ENCODE results near the gene SLK. TPM values are rescaled to one million over a fixed set of nuclear protein-coding genes. Genes with fewer than 3 reads are reported as not detected.

SLK gene
- total and polyA plus RNA-seq, 2 of the 13 experiments (the other 11 are each of a cell fraction or from before 2014, with no cell fraction given) = 3.4 to 22.8 TPM

GRCh38 chr10:103918053-103918846 lies 48.7 kb upstream of the SLK start, which contains the start of gene STN1 (continued):
- TF ChIP-seq GRHL1 (CRISPR knock-in tag; conservative IDR thresholded peaks at IDR 0.05) = no peak
- TF ChIP-seq REL (CRISPR knock-in tag; conservative IDR thresholded peaks at IDR 0.05) = no peak
- TF ChIP-seq ZNF772 (CRISPR knock-in tag; IDR thresholded peaks at IDR 0.05) = peak; percentile 51; the same call in 1 of the 2 replicates
- TF ChIP-seq FOSL2 (CRISPR knock-in tag; IDR thresholded peaks at IDR 0.05) = peak; percentile 62
- TF ChIP-seq ZNF275 (CRISPR knock-in tag; IDR thresholded peaks at IDR 0.05; ENCODE audit: borderline replicate concordance) = 0 out of 2 replicates have a peak, but pooled peaks have one; percentile 57
- TF ChIP-seq TCF12 (IDR thresholded peaks at IDR 0.05) = no peak
- TF ChIP-seq TCF12 (CRISPR knock-in tag; IDR thresholded peaks at IDR 0.05) = 0 out of 2 replicates have a peak, but pooled peaks have one; percentile 39
- peak; percentile 71; the same call in 1 of the 2 replicates for TF ChIP-seq ZNF724P (CRISPR knock-in tag; IDR thresholded peaks at IDR 0.05; ENCODE audit: borderline replicate concordance)
- TF ChIP-seq GATAD1 (CRISPR knock-in tag; IDR thresholded peaks at IDR 0.05) = peak; percentile 38
- no peak for TF ChIP-seq ZNF839 (CRISPR knock-in tag; IDR thresholded peaks at IDR 0.05; ENCODE audit: borderline replicate concordance)
- TF ChIP-seq ZNF383 (CRISPR knock-in tag; IDR thresholded peaks at IDR 0.05; ENCODE audit: borderline replicate concordance) = no peak
- TF ChIP-seq RELA (CRISPR knock-in tag; IDR thresholded peaks at IDR 0.05) = 0 out of 2 replicates have a peak, but pooled peaks have one; percentile 21
- TF ChIP-seq PRMT3 (CRISPR knock-in tag; IDR thresholded peaks at IDR 0.05; ENCODE audit: borderline replicate concordance, low read depth) = no peak
- no peak for TF ChIP-seq ZBTB2 (CRISPR knock-in tag; IDR thresholded peaks at IDR 0.05; ENCODE audit: low read depth)
- no peak for TF ChIP-seq USF2 (IDR thresholded peaks at IDR 0.05; ENCODE audit: low read depth, low read length)
- TF ChIP-seq USF2 (CRISPR knock-in tag; IDR thresholded peaks at IDR 0.05; ENCODE audit: borderline replicate concordance) = no peak
- 0 out of 2 replicates have a peak, but pooled peaks have one; percentile 12 for TF ChIP-seq ELF3 (CRISPR knock-in tag; IDR thresholded peaks at IDR 0.05)
- peak; percentile 27; the same call in 1 of the 2 replicates for TF ChIP-seq ZNF644 (CRISPR knock-in tag; IDR thresholded peaks at IDR 0.05; ENCODE audit: low read depth)
- TF ChIP-seq ZMYM3 (CRISPR knock-in tag; IDR thresholded peaks at IDR 0.05) = peak; percentile 84

Data from HepG2 (cell line).